GM12801 (cell line): ENCODE results near the gene ABCF3.

ENCODE experiments used
- CTCF ChIP-seq: IDR thresholded peaks from one replicate; pipeline ENCODE4 v1.5.1; 2011; ENCODE audit warnings: control low read depth; ENCODE audit not compliant: insufficient read length; ENCODE audit errors: extremely low read depth

The ABCF3 gene

GRCh38 chr3:184218814-184219213, 32.8 kb downstream of the ABCF3 start:
- TF ChIP-seq CTCF, result no peak

GRCh38 chr3:184222521-184222920, 36.5 kb downstream of the ABCF3 start:
- no peak for TF ChIP-seq CTCF

GRCh38 chr3:184223946-184224345, 37.9 kb downstream of the ABCF3 start:
- no peak for TF ChIP-seq CTCF

- no peak for TF ChIP-seq CTCF
Observed at GRCh38 chr3:184227481-184227935, 41.5 kb downstream of the ABCF3 start.

GRCh38 chr3:184228376-184229137, 42.6 kb downstream of the ABCF3 start:
- no peak for TF ChIP-seq CTCF

- TF ChIP-seq CTCF, result no peak
Observed at GRCh38 chr3:184229394-184230080, 43.5 kb downstream of the ABCF3 start, which contains the start of gene VWA5B2. VWA5B2 (plus strand) TSS chr3:184229585; CDS start chr3:184230529, 944 bp downstream.

- TF ChIP-seq CTCF, result no peak
Observed at GRCh38 chr3:184230081-184230602, 44.1 kb downstream of the ABCF3 start.
